Retinal pigment epithelial cell (primary cell): ENCODE measurements around the gene UBAC1.

Source experiments
- DNase-seq: peaks from one replicate; pipeline ENCODE4 v3.0.0-alpha.2; 2010; ENCODE audit warnings: low read depth
- H3K4me3 ChIP-seq: 2 replicates; pipeline ENCODE4 v1.5.1; 2011; ENCODE audit warnings: mild to moderate bottlenecking, low read length, control low read depth, moderate library complexity
- CTCF ChIP-seq: conservative IDR thresholded peaks from 2 replicates; pipeline ENCODE4 v1.5.1; 2011; ENCODE audit warnings: low read depth, low read length, control low read depth, inconsistent platforms

Gene UBAC1

GRCh38 chr9:135983208-135984071 is 22.3 kb upstream of the UBAC1 start:
- no peak for DNase-seq
- TF ChIP-seq CTCF: no peak
- H3K4me3 ChIP-seq: no peak overlapping the region

- no peak for TF ChIP-seq CTCF
- no peak overlapping the region for H3K4me3 ChIP-seq
- no peak for DNase-seq
Measured at GRCh38 chr9:135982499-135983207, 21.5 kb upstream of the UBAC1 start.

GRCh38 chr9:135980926-135981630 is 19.9 kb upstream of the UBAC1 start:
- TF ChIP-seq CTCF: no peak
- DNase-seq: no peak

GRCh38 chr9:135979547-135980166 is 18.5 kb upstream of the UBAC1 start:
- H3K4me3 ChIP-seq: no peak overlapping the region
- no peak for DNase-seq
- TF ChIP-seq CTCF: no peak

More at GRCh38 chr9:135980926-135981630, 19.9 kb upstream of the UBAC1 start:
- H3K4me3 ChIP-seq: no peak overlapping the region

GRCh38 chr9:135978642-135979546 is 17.7 kb upstream of the UBAC1 start:
- TF ChIP-seq CTCF: no peak
- DNase-seq: no peak
- H3K4me3 ChIP-seq: no peak overlapping the region

- no peak for TF ChIP-seq CTCF
- no peak overlapping the region for H3K4me3 ChIP-seq
- DNase-seq: no peak
Measured at GRCh38 chr9:135976944-135977343, 15.8 kb upstream of the UBAC1 start.
